ENCODE data around the gene RASSF1. TPM values are rescaled to one million over a fixed set of nuclear protein-coding genes. Genes with fewer than 3 reads are reported as not detected.

The RASSF1 gene
- total and polyA plus RNA-seq, 2 of the 13 experiments (the other 11 are each of a cell fraction or from before 2014, with no cell fraction given) = 10.2 to 27.5 TPM

DNA sequence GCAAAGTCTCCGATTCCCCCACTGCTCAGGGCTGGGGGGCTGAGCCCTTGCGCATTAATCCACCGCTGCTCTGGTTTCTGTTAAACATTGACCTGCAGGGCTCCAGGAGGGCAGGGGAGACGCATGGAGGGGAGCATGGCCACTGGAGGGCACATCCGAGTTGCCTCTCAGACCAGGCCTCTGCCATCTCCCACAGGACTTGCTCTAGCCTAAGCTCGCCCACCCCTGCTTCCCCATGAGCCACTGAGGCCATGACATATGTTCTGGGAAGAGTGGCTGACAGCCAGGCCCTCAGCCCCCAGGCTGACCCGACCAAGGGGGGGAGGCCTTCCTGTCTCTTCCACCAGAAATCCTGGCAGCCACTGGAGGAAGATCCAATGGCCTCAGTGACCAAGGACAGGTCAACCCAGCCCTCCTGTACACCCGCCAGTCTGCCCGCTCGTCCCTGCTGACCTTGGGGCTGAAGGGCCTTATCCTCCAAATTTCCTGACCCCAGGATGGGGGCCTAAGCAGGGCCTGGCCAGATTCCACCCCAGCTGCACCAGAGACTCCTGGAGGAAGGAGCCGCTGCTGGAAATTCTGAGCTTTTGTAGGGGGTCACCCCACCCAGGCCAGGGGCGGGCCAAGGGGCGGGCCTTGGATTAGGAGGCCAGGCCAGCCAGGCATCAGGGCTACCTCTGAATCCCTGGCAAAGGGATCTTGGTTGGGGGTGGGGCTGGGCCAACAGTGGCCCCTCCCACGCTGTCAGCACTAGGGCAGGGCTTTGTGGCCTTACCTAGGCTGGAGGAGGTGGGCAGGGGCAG, 37.4 kb downstream of the RASSF1 start, which contains the start of gene HYAL1 (continued):
- TF ChIP-seq ZNF33A (CRISPR knock-in tag; IDR thresholded peaks at IDR 0.05; ENCODE audit: borderline replicate concordance) (peak; percentile 69; the same call in 1 of the 2 replicates), HNF4A (CRISPR knock-in tag; IDR thresholded peaks at IDR 0.05) (peak; percentile 39; the same call in 1 of the 2 replicates), ZNF891 (CRISPR knock-in tag; IDR thresholded peaks at IDR 0.05) (no peak), TBP (CRISPR knock-in tag; IDR thresholded peaks at IDR 0.05) (no peak), PATZ1 (CRISPR knock-in tag; IDR thresholded peaks at IDR 0.05) (peak; percentile 97), SATB2 (CRISPR knock-in tag; IDR thresholded peaks at IDR 0.05) (no peak), ZBTB33 (CRISPR knock-in tag; IDR thresholded peaks at IDR 0.05) (no peak), ZNF329 (CRISPR knock-in tag; IDR thresholded peaks at IDR 0.05; ENCODE audit: low read depth) (no peak), NFYB (CRISPR knock-in tag; IDR thresholded peaks at IDR 0.05) (peak; percentile 41; the same call in 1 of the 2 replicates), ZNF333 (CRISPR knock-in tag; IDR thresholded peaks at IDR 0.05; ENCODE audit: borderline replicate concordance) (no peak; the same call in 1 of the 2 replicates), ZNF557 (CRISPR knock-in tag; IDR thresholded peaks at IDR 0.05) (no peak), LRRFIP1 (CRISPR knock-in tag; conservative IDR thresholded peaks at IDR 0.05) (no peak), ZNF225 (CRISPR knock-in tag; IDR thresholded peaks at IDR 0.05) (0 out of 2 replicates have a peak, but pooled peaks have one; percentile 23), ZNF354B (CRISPR knock-in tag; IDR thresholded peaks at IDR 0.05) (no peak), ZNF782 (CRISPR knock-in tag; IDR thresholded peaks at IDR 0.05; ENCODE audit: borderline replicate concordance) (peak; percentile 71; the same call in 1 of the 2 replicates), SOX5 (CRISPR knock-in tag; IDR thresholded peaks at IDR 0.05; ENCODE audit: borderline replicate concordance) (0 out of 2 replicates have a peak, but pooled peaks have one; percentile 18), ZFX (CRISPR knock-in tag; IDR thresholded peaks at IDR 0.05; ENCODE audit: low read depth) (peak; percentile 95), SNAPC5 (CRISPR knock-in tag; IDR thresholded peaks at IDR 0.05; ENCODE audit: borderline replicate concordance) (peak; percentile 88; the same call in 1 of the 2 replicates)
- TF ChIP-seq, protein P1, sequence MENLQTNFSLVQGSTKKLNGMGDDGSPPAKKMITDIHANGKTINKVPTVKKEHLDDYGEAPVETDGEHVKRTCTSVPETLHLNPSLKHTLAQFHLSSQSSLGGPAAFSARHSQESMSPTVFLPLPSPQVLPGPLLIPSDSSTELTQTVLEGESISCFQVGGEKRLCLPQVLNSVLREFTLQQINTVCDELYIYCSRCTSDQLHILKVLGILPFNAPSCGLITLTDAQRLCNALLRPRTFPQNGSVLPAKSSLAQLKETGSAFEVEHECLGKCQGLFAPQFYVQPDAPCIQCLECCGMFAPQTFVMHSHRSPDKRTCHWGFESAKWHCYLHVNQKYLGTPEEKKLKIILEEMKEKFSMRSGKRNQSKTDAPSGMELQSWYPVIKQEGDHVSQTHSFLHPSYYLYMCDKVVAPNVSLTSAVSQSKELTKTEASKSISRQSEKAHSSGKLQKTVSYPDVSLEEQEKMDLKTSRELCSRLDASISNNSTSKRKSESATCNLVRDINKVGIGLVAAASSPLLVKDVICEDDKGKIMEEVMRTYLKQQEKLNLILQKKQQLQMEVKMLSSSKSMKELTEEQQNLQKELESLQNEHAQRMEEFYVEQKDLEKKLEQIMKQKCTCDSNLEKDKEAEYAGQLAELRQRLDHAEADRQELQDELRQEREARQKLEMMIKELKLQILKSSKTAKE (CRISPR knock-in tag; IDR thresholded peaks at IDR 0.05; ENCODE audit: borderline replicate concordance) = no peak
